Suppressor macrophage treated with lipopolysaccharide for 1 hour (primary cell): ENCODE measurements around the gene SPATA31A3.
"Not testable (repeated sequence)": the region's sequence is repeated elsewhere in the genome, so short reads cannot be mapped to it uniquely, and the experiment has no call there.

ENCODE experiments used
- DNase-seq, 3 donors: peaks; one replicate each; pipeline ENCODE4 v3.0.0-alpha.2; 2020 to 2022

The SPATA31A3 gene

DNA sequence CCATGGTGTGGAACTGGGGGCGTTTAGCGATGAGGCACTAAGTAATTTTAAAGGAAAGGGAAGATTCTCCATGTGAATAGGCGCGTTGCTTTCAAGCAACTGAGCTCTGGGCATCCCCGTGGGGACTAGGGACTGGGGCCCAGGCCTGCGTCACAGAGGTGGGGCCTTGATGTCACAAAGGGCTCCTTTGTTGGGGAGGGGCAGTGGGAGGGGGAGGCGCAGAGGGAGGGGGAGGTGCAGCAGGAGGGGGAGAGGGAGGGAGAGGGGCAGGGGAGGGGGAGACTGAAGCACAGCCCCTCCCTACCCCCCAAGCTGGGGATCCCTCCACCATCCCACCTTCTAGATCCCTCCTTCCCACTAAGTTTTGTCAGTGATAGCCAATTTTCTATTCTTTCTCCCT, at the start of gene SPATA31A3:
SPATA31A3 (minus strand) TSS at position 101 of the 400 bp plus-strand sequence; CDS start at position 72, 29 bp downstream.
- DNase-seq: not testable (repeated sequence)

DNA sequence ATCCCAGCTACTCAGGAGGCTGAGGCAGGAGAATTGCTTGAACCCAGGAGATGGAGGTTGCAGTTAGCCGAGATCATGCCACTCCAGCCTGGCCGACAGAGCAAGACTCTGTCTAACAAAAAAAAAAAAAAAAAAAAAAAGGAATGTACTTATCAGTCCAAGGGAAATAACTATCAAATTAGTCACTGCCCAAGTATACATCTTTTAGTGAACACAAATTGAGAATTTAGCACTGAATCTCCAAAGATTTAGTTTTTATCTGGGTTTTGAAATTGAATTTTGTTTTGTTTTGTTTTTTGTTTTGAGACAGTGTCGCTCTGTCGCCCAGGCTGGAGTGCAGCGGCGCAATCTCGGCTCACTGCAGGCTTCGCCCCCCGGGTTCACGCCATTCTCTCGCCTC, 39.8 kb downstream of the SPATA31A3 start:
- DNase-seq: not testable (repeated sequence)

DNA sequence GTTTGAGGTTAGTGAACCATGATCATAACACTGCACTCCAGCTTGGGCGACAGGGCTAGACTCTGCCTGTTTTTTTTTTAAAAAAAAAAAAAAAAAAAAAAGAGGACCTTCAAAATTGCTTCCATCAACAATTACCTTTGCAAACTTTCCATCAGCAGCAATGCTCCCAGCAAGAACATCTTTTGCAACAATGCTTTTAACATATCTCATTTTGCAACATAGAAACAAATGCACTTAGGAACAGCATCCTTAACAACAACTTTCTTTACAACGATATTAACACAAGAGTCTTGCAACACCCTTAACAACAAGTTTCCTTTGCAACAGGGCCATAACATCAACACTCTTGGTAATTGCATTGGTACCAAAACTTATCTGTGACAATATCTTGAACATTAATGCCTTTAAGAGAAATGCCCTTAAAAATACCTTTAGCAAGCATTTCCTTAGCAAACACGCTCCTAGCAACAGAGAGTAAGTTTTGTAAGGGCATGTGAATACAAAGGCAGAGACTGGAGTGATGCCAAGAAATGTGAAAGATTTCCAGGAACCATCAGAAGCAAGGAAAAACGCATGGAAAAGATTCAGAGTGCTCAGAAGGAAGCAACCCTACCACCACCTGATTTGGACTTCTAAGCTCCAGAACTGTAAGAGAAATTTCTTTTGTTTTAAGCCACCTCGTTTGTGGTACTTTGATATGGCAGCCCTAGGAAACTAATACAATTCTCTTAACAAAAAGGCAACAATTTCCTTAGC, 49.8 kb downstream of the SPATA31A3 start:
- DNase-seq: not testable (repeated sequence)

DNA sequence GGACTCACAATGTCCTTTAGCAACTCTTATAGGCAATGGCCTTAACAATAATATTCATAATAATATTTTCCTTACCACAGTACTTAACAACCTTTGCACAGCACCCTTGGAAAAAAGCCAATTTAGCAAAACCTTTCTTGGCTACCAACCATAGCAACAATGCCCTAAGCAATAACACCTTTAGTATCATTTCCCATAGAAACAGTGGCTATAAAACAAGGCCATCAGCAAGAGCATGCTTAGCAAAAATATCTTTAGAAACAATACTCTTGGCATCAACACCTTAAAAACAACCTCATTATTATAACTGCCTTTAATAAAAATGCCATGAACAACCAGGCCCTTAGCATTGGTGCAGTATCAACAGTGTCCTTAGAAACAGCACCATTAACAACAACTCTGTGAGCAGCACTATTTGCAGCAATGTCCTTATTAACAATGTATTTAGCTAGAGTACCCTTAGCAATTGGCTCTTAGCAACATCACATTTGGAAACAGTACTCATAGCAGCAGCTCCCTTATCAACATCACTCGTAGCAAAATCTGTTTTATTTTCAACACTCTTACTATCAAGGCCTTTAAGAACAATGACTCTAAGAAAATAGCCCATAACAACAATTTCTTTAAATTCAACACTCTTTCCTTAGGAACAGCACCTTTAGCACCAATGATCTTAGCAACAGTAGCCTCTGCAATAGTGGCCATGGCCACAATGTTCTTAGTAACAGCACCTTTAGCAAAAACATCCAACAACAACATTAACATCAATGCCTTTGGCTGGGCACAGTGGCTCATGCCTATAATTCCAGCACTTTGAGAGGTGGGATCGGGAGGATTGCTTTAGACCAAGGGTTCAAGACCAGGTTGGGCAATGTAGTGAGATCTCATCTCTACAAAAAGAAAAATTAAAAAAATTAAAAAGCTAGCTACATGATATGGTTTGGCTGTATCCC, 52.2 kb downstream of the SPATA31A3 start:
- DNase-seq: peak in 1 of 3 donors; percentile 10

DNA sequence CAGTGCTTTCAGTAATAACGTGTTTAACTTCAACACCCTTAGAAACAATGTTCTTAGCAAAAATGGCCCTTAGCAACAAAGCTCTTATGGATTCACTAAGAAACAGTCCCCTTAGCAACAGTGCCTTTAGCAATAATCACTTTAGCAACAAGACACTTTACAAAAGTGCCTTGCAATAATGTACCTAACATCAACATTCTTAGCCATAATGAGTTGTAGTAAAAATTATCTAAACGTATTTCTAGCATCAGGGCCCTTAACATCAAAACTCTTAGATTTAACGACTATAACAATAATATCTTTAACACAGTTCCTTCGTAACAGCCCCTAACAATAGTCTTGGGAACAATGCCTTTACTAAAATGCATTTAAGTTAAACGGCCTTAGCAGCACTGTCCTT, 54.0 kb downstream of the SPATA31A3 start:
- not testable (repeated sequence) for DNase-seq

DNA sequence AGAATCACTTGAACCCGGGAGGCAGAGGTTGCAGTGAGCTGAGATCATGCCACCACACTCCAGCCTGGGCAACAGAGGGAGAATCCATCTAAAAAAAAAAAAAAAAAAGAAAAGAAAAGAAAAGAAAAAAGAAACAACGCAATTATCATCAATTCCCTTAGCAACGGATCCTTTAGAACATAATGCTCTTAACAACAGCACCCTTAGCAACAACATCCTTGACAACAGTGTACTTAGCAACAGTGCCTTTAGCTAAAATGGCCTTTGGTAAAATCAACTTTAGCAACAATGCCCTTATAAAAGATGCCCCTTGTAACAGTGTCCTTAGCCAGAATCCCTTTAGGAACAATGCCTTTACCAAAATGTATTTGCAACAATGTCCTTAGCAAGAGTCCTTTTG, 54.7 kb downstream of the SPATA31A3 start:
- DNase-seq: not testable (repeated sequence)
